Thyroid gland (tissue), 4 donors: ENCODE results near the gene EXD3.
"Not testable (repeated sequence)": the region's sequence is repeated elsewhere in the genome, so short reads cannot be mapped to it uniquely, and the experiment has no call there.

ENCODE experiments used
- POLR2A ChIP-seq, 2 donors: fragments of 450-650 bp; IDR thresholded peaks; one replicate each; pipeline ENCODE4 v1.6.1; 2017; ENCODE audit warnings: antibody characterized with exemption in 2 of 2, mild to moderate bottlenecking in 2 of 2, moderate library complexity in 1 of 2
- TF ChIP-seq, protein P1 (sequence below), 6 experiments: fragments of 200-600 bp in 3 of 6; fragments of 450-650 bp in 3 of 6; sonication (generic) in 3 of 6; IDR thresholded peaks; one replicate each; pipeline ENCODE4 v1.5.1; 2016 to 2019; ENCODE audit warnings: antibody characterized with exemption in 6 of 6, mild to moderate bottlenecking in 2 of 6, inconsistent platforms in 1 of 6, moderate library complexity in 1 of 6

DNA sequence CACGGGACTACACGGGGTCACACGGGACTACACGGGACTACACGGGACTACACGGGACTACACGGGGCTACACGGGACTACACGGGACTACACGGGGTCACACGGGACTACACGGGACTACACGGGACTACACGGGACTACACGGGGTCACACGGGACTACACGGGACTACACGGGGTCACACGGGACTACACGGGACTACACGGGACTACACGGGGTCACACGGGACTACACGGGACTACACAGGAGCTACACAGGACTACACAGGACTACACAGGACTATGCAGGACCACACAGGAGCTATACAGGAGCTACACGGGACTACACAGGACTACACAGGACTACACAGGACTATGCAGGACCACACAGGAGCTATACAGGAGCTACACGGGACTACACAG, 93.4 kb downstream of the EXD3 start:
- TF ChIP-seq, protein P1, sequence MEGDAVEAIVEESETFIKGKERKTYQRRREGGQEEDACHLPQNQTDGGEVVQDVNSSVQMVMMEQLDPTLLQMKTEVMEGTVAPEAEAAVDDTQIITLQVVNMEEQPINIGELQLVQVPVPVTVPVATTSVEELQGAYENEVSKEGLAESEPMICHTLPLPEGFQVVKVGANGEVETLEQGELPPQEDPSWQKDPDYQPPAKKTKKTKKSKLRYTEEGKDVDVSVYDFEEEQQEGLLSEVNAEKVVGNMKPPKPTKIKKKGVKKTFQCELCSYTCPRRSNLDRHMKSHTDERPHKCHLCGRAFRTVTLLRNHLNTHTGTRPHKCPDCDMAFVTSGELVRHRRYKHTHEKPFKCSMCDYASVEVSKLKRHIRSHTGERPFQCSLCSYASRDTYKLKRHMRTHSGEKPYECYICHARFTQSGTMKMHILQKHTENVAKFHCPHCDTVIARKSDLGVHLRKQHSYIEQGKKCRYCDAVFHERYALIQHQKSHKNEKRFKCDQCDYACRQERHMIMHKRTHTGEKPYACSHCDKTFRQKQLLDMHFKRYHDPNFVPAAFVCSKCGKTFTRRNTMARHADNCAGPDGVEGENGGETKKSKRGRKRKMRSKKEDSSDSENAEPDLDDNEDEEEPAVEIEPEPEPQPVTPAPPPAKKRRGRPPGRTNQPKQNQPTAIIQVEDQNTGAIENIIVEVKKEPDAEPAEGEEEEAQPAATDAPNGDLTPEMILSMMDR (IDR thresholded peaks at IDR 0.05), result not testable (repeated sequence)
- TF ChIP-seq POLR2A (IDR thresholded peaks at IDR 0.05), result not testable (repeated sequence)
